PC-9 (cell line): ENCODE data around the gene OR2A7. TPM values are rescaled to one million over a fixed set of nuclear protein-coding genes. Genes with fewer than 3 reads are reported as not detected.
"Not testable (repeated sequence)": the region's sequence is repeated elsewhere in the genome, so short reads cannot be mapped to it uniquely, and the experiment has no call there.

ENCODE experiments used
- Bru-seq: library from RNA; stranded (reverse); fragments of 400-500 nt; gene quantifications from one replicate; lab custom pipeline; 2021; lab: Mats Ljungman, UMichigan
- BruChase-seq, 2 experiments: library from RNA; stranded (reverse); fragments of 400-500 nt; gene quantifications; one replicate each; lab custom pipeline; 2021; lab: Mats Ljungman, UMichigan
- BruUV-seq: library from RNA; stranded (reverse); fragments of 400-500 nt; replicated peaks from 2 replicates; lab custom pipeline; 2021; lab: Mats Ljungman, UMichigan
- CTCF ChIA-PET: fragments of 300-600 bp; sonication (Branson Sonifier 250); formaldehyde crosslinking; loops from one replicate; lab custom pipeline; 2022; ENCODE audit warnings: antibody characterized with exemption; lab: Charles Lee
- POLR2A ChIA-PET: fragments of 300-600 bp; sonication (Branson Sonifier 250); formaldehyde crosslinking; loops from one replicate; lab custom pipeline; 2022; ENCODE audit warnings: antibody characterized with exemption; ENCODE audit not compliant: unreplicated experiment; lab: Charles Lee
- DNase-seq, 2 experiments: peaks; one replicate each; pipeline versions ENCODE4 v3.0.0 to v3.0.0-alpha.2; 2015 to 2022; ENCODE audit warnings: mixed read lengths in 1 of 2
- H2AFZ ChIP-seq: fragments of 200-600 bp; sonication (generic); 2 replicates; pipeline ENCODE4 v1.8.1; 2017; ENCODE audit warnings: antibody characterized with exemption
- H3F3A ChIP-seq: fragments of 200-600 bp; sonication (generic); 2 replicates; pipeline ENCODE4 v1.8.1; 2017; ENCODE audit warnings: antibody characterized with exemption, mild to moderate bottlenecking, low read depth; ENCODE audit not compliant: insufficient read depth
- H3K27ac ChIP-seq: fragments of 200-600 bp; sonication (generic); 2 replicates; pipeline ENCODE4 v1.6.1; 2016; ENCODE audit warnings: mixed run types
- H3K27me3 ChIP-seq: fragments of 200-600 bp; sonication (generic); 2 replicates; pipeline ENCODE4 v1.6.1; 2016; ENCODE audit warnings: low read depth, mixed run types; ENCODE audit not compliant: insufficient read depth
- H3K36me3 ChIP-seq: fragments of 200-600 bp; sonication (generic); 2 replicates; pipeline ENCODE4 v1.6.1; 2016; ENCODE audit warnings: low read depth, mixed run types
- H3K4me1 ChIP-seq: fragments of 200-600 bp; sonication (generic); replicated peaks from 2 replicates; pipeline ENCODE4 v1.6.1; 2016; ENCODE audit warnings: mixed run types; ENCODE audit not compliant: insufficient read depth
- H3K4me2 ChIP-seq: fragments of 200-600 bp; sonication (generic); 2 replicates; pipeline ENCODE4 v1.6.1; 2017; ENCODE audit warnings: mixed run types
- H3K4me3 ChIP-seq: fragments of 200-600 bp; sonication (generic); 2 replicates; pipeline ENCODE4 v1.6.1; 2016; ENCODE audit warnings: mixed run types
- H3K79me2 ChIP-seq: fragments of 200-600 bp; sonication (generic); 2 replicates; pipeline ENCODE4 v1.6.1; 2017; ENCODE audit warnings: low read depth, mixed run types
- H3K9me2 ChIP-seq: fragments of 200-600 bp; sonication (generic); 2 replicates; pipeline ENCODE4 v1.8.1; 2017; ENCODE audit warnings: mild to moderate bottlenecking; ENCODE audit not compliant: insufficient read depth
- H3K9me3 ChIP-seq: fragments of 200-600 bp; sonication (generic); 2 replicates; pipeline ENCODE4 v1.8.1; 2016; ENCODE audit warnings: low read depth; ENCODE audit not compliant: insufficient read depth
- H4K20me1 ChIP-seq: fragments of 200-600 bp; sonication (generic); 2 replicates; pipeline ENCODE4 v1.8.1; 2017; ENCODE audit not compliant: insufficient read depth
- intact Hi-C: fragments of 100-400 bp; cut with micrococcal nuclease; formaldehyde crosslinking; loops from one replicate; pipeline ENCODE4 v1.10.0; 2022; ENCODE audit not compliant: unreplicated experiment
- long read RNA-seq: library from polyadenylated mRNA; stranded (forward); transcript quantifications from one replicate; pipeline ENCODE4 v2.0.0, GENCODE V29; 2022
- total RNA-seq: library from RNA; stranded (reverse); gene quantifications from 2 replicates; pipeline ENCODE4 v1.2.3, GENCODE V29; 2021

OR2A7 gene, protein sequence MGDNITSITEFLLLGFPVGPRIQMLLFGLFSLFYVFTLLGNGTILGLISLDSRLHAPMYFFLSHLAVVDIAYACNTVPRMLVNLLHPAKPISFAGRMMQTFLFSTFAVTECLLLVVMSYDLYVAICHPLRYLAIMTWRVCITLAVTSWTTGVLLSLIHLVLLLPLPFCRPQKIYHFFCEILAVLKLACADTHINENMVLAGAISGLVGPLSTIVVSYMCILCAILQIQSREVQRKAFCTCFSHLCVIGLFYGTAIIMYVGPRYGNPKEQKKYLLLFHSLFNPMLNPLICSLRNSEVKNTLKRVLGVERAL
- total RNA-seq: 6.0 and 7.6 TPM in 2 replicates
- Bru-seq, nascent RNA: percentile 45 among the genes with signal in this experiment
- BruChase-seq, experiment 1, labeled RNA remaining after a 2-hour chase: percentile 63 among the genes with signal in this experiment
- percentile 72 among the genes with signal in this experiment for BruChase-seq, experiment 2, labeled RNA remaining after a 6-hour chase
- long read RNA-seq: 0 reads

DNA sequence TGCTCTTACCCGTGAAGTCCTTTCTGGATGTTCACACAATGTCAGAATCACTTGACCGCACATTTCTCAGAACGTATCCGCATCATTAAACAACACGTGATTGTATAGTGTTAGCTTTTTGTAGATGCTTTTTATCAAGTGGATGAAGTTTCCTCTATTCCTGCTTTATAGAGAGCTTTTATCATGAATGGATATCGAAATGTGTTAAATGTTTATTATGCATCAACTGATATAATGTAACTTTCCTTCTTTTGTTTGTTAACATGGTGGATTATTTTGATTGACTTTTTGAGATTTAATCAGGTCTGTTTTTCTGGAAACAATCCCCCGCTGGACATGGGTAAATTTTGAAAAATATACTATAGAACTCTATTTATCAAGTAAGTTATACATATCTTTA is at the start of gene OR2A7:
TSS of gene OR2A7 (minus strand) at position 101 of the 400 bp plus-strand sequence. CDS start 5,164 bp downstream, outside the sequence.
- H3K36me3 ChIP-seq, intact Hi-C loops, BruUV-seq, H4K20me1 ChIP-seq, H3F3A ChIP-seq, DNase-seq, H3K4me1 ChIP-seq, H3K27me3 ChIP-seq, H3K9me3 ChIP-seq, POLR2A ChIA-PET, CTCF ChIA-PET, H3K79me2 ChIP-seq, H3K4me2 ChIP-seq, H2AFZ ChIP-seq, H3K4me3 ChIP-seq, H3K9me2 ChIP-seq, H3K27ac ChIP-seq: not testable (repeated sequence)

DNA sequence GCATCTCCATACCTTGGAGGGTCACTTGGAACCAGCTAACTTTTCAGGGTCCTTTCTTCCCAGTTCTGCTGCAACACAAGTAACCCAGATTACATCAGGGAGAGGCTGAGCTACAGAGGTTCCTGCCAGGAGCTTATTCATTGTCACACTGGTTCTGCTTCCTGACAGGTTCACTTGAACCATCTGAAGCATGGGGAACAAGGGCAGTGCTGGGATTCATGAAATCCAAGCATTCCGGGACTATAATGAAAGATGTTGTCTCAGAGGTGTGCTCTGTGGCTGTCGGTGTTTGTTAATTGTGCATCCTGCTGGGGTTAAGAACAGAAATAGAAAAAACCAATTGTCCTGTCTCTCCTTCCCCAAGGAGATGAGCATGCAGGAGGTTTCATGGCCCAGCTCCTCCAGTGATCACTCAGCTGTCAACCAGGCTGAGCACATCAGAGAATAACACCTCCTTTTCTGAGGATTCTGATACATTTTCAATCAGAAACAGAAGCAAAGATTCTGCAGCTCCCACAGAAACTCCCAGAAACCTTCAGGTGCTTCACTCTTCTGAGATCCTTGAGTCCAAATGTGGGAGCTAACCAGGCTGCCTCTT is 47.4 kb upstream of the OR2A7 start, which contains the start of gene OR2A1:
TSS of gene OR2A1 (plus strand) at position 548 of the 598 bp plus-strand sequence. CDS start 5,706 bp downstream, outside the sequence.
- H3K4me1 ChIP-seq, H3K4me3 ChIP-seq, POLR2A ChIA-PET, H3K27me3 ChIP-seq, H3K36me3 ChIP-seq, DNase-seq, H2AFZ ChIP-seq, CTCF ChIA-PET, intact Hi-C loops, BruUV-seq, H4K20me1 ChIP-seq, H3K79me2 ChIP-seq, H3K27ac ChIP-seq, H3K9me3 ChIP-seq, H3K4me2 ChIP-seq, H3K9me2 ChIP-seq, H3F3A ChIP-seq: not testable (repeated sequence)

DNA sequence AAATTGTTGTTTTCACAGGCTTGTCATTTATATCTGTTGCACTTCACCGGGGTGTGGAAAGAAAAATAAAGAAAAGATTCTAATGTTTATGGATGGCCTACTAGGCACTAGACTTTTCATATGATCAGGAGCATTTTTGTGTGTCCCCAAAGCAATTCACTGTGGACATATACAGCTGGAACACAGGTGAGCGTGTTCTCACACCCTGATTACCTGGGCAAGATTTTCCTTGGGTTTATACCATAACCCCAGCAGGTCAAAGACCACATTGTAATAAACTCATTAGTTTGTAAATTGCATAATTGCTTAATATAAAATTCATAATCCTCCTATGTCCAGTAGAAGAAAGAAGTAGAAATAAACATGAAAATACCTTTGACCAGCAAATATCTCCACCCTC is 46.6 kb upstream of the OR2A7 start:
- H2AFZ ChIP-seq, BruUV-seq, H3F3A ChIP-seq, H3K27me3 ChIP-seq, H3K4me2 ChIP-seq, H3K79me2 ChIP-seq, H3K9me3 ChIP-seq, DNase-seq, H3K9me2 ChIP-seq, H3K36me3 ChIP-seq, intact Hi-C loops, CTCF ChIA-PET, H3K4me1 ChIP-seq, H3K27ac ChIP-seq, POLR2A ChIA-PET, H4K20me1 ChIP-seq, H3K4me3 ChIP-seq: not testable (repeated sequence)

DNA sequence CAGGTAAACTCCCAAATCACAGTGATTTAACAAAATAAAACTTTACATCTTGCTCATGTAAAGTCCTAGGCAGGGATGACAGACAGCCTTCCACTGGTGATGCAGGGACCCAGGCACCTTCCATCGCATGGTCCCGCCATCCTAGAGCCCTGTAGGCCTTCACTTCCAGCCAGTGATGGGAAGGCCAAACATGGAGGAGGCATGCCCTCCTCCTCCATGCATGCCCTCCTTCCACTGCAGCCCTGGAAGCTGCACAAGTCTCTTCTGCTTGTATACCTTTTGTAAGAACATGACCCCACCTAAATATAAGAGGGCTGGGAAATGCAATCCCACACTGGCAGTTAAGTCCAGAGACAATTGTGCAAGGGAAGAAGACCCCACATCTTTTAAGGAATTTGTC is 45.1 kb upstream of the OR2A7 start:
- intact Hi-C loops, BruUV-seq, CTCF ChIA-PET, H3K9me3 ChIP-seq, POLR2A ChIA-PET, DNase-seq, H2AFZ ChIP-seq, H4K20me1 ChIP-seq, H3K4me3 ChIP-seq, H3K27ac ChIP-seq, H3K4me1 ChIP-seq, H3K4me2 ChIP-seq, H3K79me2 ChIP-seq, H3F3A ChIP-seq, H3K27me3 ChIP-seq, H3K36me3 ChIP-seq, H3K9me2 ChIP-seq: not testable (repeated sequence)

DNA sequence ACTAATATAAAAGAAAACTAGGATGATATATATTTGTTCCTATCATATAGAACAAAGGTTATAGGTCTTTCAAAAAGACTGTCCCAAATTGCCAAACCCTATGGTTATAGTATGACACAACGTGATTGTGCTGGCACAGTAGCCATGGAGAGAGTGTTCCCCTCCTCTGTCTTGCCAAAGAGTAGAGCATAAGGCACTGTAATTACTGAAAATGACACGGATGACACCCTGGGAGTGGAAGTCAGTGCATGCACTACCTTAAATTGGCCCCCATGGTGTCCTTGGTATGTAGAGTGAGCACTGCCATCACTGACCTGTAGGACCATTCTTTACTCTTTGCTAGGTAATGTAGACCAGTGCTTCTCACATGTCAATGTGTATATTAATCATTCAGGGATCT is 40.6 kb upstream of the OR2A7 start:
- H3K4me2 ChIP-seq, H3K9me3 ChIP-seq, intact Hi-C loops, H3F3A ChIP-seq, H3K4me3 ChIP-seq, H3K27ac ChIP-seq, H3K79me2 ChIP-seq, H3K4me1 ChIP-seq, POLR2A ChIA-PET, H3K36me3 ChIP-seq, H4K20me1 ChIP-seq, H2AFZ ChIP-seq, DNase-seq, H3K27me3 ChIP-seq, CTCF ChIA-PET, H3K9me2 ChIP-seq, BruUV-seq: not testable (repeated sequence)

DNA sequence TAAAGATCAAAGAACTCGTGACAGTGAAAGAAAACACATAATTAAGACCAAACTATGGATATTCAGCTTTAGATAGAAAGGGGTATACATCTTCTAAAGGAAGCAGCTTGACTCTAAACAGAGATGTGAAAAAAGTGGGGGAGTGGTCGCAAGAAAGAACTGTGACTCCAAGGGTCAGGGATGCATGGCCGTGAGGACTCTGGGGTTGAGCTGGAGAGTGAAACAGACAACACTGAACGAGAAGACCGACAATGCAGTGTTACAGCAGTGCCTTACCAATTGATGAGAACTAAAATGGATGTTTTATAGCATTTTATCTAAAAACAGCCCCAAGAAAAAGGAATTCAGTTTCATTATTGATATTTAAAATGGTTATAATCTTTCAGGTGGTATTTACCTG is 39.0 kb upstream of the OR2A7 start:
- CTCF ChIA-PET: not testable (repeated sequence)

More for the DNA sequence above, 39.0 kb upstream of the OR2A7 start:
- H3K9me3 ChIP-seq, DNase-seq, H3K27me3 ChIP-seq, H3K4me3 ChIP-seq, H3F3A ChIP-seq, POLR2A ChIA-PET, H2AFZ ChIP-seq, H3K79me2 ChIP-seq, H3K9me2 ChIP-seq, H4K20me1 ChIP-seq, H3K4me1 ChIP-seq, H3K36me3 ChIP-seq, intact Hi-C loops, H3K27ac ChIP-seq, BruUV-seq, H3K4me2 ChIP-seq: not testable (repeated sequence)
